Spleen (tissue), 7 donors: ENCODE data around the gene TAS2R5.

ENCODE experiments used
- POLR2A ChIP-seq, 3 donors: fragments of 450-650 bp; IDR thresholded peaks; one replicate each; pipeline ENCODE4 v1.5.1; 2017; ENCODE audit warnings: antibody characterized with exemption in 3 of 3, mild to moderate bottlenecking in 1 of 3
- TF ChIP-seq, protein P1 (sequence below), 11 experiments: fragments of 200-600 bp in 7 of 11; fragments of 450-650 bp in 4 of 11; sonication (generic) in 4 of 11; IDR thresholded peaks in 8 of 11; conservative IDR thresholded peaks in 3 of 11; 1 replicate in 7 of 11; 2 replicates in 4 of 11; pipeline versions ENCODE4 v1.4.0 to v1.8.0; 2016 to 2021; ENCODE audit warnings: antibody characterized with exemption in 11 of 11, inconsistent platforms in 4 of 11, mild to moderate bottlenecking in 1 of 11
- donor health status: DM: no; HTN: no; CAD: no; lungs with moderate emphysema.
- donor health status: DM: no; HTN: no; CAD: no.
- donor health status: DM: no; HTN: no; CAD: no.

GRCh38 chr7:141792526-141792925 lies 2.5 kb downstream of the TAS2R5 start:
- TF ChIP-seq POLR2A (IDR thresholded peaks at IDR 0.05) = no peak
- TF ChIP-seq, protein P1, sequence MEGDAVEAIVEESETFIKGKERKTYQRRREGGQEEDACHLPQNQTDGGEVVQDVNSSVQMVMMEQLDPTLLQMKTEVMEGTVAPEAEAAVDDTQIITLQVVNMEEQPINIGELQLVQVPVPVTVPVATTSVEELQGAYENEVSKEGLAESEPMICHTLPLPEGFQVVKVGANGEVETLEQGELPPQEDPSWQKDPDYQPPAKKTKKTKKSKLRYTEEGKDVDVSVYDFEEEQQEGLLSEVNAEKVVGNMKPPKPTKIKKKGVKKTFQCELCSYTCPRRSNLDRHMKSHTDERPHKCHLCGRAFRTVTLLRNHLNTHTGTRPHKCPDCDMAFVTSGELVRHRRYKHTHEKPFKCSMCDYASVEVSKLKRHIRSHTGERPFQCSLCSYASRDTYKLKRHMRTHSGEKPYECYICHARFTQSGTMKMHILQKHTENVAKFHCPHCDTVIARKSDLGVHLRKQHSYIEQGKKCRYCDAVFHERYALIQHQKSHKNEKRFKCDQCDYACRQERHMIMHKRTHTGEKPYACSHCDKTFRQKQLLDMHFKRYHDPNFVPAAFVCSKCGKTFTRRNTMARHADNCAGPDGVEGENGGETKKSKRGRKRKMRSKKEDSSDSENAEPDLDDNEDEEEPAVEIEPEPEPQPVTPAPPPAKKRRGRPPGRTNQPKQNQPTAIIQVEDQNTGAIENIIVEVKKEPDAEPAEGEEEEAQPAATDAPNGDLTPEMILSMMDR (IDR thresholded peaks at IDR 0.05 in 8 of 11, conservative IDR thresholded peaks at IDR 0.05 in 3 of 11) = no peak
